Activated T-cell treated with anti-CD3 and anti-CD28 coated beads, Interleukin-2, amount 50 U/mL, for 1 hour (primary cell): ENCODE data around the gene UBE2G1.

Experiments used
- DNase-seq: peaks from one replicate; pipeline ENCODE4 v3.0.0-alpha.2; 2020

UBE2G1 gene

DNA sequence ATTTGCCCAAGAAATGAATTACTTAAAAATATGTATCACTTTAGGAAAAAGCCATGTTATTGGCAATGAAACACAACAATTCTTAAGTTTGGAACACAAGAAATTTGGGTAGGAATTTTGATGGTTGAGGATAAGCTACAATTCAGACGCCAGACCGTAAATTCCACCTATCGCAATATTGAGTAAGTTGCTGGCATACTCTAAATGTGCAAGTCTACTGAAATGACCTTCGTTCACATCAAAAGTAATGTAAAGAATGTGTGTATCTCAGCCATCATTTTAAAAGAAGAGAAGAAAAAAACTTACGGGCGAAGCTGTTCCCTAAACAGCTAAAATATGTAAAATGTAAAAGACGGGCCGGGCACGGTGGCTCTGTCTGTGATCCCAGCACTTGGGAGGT, 33.4 kb downstream of the UBE2G1 start:
- no peak for DNase-seq

GRCh38 chr17:4332296-4332970, 34.0 kb downstream of the UBE2G1 start:
- no peak for DNase-seq

DNA sequence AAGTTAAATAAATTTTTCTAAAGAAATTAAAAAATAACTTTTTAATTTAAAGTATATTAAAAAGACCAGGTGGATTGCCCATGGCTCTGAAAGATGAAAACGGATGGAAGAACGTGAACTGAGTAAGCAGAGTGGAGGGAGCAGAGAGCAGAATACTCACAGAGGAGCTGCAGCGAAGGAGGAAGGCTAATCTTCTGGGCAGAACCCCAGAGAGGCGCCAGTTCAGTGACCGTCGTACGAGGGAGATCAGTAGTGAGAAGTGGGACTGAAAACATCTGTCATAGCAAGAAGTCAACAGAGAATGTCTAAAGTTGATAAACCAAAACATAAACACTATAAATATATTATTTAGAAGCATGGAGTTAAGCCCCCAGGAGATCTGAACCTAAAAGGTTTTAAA, 34.9 kb downstream of the UBE2G1 start:
- DNase-seq: no peak

DNA sequence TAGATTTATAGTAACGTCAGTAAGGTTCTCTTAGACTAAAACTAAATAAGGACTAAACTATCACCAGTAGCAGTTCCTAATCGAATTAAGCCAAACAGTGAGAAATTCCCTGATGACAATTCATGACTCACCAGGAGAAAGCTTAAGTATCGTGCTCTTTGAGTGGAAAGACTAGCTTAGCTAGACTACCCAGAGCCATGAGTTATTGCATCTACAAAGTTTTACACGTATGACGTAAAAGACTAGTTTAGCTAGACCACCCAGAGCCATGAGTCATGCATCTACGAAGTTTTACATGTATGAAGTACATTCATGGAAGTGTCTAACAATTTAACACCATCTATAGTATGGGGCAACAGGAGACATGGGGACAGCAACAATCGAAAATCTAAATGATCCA, 36.6 kb downstream of the UBE2G1 start:
- DNase-seq: no peak

DNA sequence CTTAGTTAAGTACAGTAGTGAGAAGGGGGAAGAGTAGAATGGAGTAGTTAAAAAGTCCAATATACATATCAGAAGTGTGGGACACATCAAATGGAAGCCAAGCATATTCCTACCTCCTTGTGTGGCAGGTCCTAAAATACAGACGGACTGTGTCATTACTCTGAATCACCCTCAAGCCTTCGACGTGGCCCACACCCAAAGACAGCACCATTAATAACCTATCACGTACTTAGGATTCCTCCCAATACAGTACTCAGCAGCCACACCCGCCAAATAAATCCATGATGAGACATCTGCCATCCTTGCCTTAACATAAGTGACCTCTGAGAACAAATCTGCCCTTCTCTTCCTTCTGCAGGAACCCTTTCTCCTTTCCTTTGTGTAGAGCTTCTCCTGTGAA, 38.9 kb downstream of the UBE2G1 start:
- DNase-seq: no peak

GRCh38 chr17:4326608-4327007, 39.9 kb downstream of the UBE2G1 start:
- no peak for DNase-seq

GRCh38 chr17:4326112-4326511, 40.4 kb downstream of the UBE2G1 start:
- DNase-seq: no peak

DNA sequence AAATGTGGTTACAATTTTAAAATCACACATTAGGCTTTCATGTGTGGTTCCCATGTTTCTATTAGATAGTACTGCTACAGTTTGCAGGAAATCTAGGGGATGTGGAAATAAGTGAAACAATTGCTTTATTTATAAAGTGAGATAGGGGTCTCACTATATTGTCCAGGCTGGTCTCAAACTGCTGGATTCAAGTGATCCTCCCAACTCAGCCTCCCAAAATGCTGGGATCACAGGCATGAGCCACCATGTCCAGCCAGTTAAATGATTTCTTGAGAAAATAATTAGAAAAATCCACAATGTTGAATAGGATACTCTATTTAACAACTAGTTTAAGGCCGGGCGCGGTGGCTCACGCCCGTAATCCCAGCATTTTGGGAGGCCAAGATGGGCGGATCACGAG, 42.0 kb downstream of the UBE2G1 start:
- DNase-seq: no peak

DNA sequence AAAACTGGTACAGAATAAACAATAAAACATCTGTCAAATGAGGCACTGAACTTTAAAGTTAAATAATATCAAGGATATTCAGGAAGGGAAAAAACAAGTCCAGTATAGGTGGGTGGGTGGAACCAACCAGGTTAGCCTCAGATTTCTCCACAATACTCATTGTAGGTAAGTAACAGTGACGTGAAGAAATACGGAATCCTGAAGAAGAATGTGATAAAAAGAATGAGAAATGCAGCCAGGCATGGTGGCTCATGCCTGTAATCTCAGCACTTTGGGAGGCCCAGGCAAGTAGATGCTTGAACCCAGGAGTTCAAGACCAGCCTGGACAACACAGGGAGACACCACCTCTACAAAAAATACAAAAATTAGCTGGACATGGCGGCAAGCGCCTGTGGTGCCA, 47.3 kb downstream of the UBE2G1 start:
- DNase-seq: no peak

DNA sequence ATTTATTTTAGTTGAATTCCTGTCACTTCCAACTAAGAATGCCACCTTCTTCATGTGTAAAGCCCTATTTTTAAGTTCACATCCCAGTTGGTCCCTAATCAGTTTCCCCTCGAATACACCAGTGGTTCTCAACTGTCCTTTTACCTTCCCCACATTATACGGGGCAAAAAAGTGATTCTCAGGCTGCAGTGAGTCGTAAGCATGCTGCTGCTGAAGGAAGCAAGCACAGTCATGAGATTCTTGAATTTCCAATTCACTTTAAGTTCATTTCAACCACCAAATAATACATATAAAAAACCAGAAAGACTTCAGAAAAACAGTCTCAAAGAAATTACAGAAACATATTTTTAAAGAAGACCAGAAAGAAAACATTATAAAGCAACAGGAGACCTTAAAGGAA, 47.9 kb downstream of the UBE2G1 start:
- no peak for DNase-seq

DNA sequence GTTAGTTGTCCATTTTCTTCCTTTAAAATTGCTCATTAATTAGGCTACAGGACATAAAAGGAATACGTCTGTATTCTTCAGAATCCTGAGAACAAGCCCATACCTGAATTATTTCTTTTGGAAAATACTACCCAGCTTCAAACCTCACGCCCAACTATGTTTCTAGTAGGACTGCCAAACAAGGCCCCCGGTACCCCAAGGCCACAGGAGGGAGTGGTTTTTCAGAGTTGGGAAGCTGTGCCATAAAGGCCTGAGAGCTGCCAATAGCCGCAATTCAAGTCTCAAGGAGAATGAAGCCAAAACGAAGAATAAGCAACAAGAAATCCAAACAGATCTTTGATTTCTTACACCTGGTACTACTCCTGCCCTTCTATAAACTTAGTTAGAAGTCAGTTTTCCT, 48.3 kb downstream of the UBE2G1 start:
- DNase-seq: no peak

GRCh38 chr17:4317610-4318009, 48.9 kb downstream of the UBE2G1 start:
- no peak for DNase-seq

DNA sequence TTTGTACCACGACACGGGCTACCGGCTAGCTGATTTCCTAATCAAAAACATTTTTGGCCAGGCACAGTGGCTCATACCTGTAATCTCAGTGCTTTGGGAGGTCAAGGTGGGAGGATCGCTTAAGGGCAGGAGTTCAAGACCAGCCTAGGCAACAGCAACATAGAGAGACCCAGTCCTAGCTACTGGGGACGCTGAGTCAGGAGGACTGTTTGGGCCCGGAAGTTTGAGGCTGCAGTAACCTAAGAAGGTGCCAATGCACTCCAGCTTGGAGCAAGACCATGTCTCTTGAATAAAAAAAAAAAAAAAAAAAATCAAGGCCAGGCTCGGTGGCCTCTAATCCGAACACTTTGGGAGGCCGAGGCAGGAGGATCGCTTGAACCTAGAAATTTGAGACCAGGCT, 49.8 kb downstream of the UBE2G1 start:
- no peak for DNase-seq

- DNase-seq: no peak
These were observed 51.9 kb downstream of the UBE2G1 start for GRCh38 chr17:4314618-4315017.

DNA sequence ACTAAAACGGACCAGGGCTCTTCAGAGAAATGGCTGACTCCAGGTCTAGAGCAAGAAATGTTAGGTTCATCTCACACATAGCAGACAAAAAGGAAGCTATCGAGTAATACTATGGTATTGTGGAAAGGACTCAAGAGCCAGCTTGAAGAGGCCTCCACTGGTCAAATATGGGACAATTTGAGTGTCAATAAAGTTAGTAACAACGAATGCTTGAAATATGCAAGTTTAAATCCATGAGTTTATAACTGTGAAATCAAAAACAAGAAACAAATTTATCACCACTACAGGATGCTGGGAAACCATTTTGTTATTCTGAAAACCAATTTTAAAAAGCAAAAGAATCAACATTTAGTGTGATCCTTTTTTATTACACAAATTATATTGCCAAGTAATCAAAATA, 52.3 kb downstream of the UBE2G1 start:
- DNase-seq: no peak

DNA sequence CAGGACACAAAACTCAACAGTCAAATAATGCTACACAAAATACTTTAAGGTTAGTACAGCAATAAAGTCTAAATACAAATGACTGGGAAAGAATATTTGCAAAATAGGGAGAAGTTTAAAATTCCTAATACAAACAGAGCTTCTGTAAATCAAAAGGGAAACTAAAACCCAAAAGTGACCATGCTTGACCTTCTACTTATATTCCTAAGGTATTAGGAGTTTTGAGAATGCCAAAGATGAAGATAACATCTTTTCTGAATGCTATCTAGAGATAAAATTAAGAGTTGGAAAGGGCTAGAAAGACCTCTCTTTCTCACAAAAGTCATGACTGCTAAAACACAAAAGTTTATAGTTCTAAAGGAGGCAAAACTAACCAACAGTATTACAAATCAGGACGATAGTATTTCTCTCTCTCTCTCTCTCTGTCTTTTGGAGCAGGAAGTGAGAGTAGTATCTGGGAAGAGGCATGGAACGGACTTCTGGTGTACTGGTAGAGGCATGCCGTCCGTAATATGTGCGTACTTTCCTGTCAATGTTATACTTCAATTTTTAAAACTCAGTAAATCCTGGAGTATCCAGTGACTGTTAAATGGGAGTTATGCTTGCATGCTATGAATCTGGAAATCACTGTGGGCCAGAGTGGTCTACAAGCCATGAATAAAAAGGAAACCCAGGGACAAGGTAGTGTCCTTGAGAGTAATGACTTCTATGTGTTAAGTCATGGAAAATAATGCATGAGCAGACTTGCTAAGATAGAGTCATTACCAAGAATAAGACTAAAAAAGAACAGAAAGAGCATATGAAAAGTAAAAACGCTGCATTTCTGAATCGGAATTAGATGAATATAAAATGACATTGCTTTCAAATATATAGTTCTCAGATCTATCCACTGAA, 53.0 kb downstream of the UBE2G1 start:
- no peak for DNase-seq

GRCh38 chr17:4310354-4311060, 56.0 kb downstream of the UBE2G1 start:
- DNase-seq: no peak

GRCh38 chr17:4309897-4310296, 56.6 kb downstream of the UBE2G1 start:
- no peak for DNase-seq

- DNase-seq: no peak
These were observed 59.1 kb downstream of the UBE2G1 start for GRCh38 chr17:4307179-4307930.

DNA sequence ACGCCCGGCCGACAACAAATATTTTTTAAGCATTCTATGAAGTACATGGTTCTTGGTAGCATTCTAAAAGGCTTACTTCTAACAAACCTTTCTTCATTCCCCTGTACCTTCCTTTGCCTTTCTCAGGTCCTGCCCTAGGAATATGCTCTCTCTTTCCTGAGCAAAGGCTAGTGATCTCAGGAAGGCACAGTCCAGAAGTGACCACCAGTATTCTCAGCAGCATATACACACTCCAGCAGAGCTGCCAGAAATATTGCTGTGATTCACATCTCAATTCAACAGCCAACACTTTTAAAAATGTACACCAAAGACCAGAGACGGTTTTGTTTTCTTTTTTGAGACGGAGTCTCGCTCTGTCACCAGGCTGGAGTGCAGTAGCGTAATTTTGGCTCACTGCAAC, 61.3 kb downstream of the UBE2G1 start:
- no peak for DNase-seq

- no peak for DNase-seq
These were observed 62.0 kb downstream of the UBE2G1 start for GRCh38 chr17:4304417-4305027.

GRCh38 chr17:4301066-4301465, 65.4 kb downstream of the UBE2G1 start:
- no peak for DNase-seq

DNA sequence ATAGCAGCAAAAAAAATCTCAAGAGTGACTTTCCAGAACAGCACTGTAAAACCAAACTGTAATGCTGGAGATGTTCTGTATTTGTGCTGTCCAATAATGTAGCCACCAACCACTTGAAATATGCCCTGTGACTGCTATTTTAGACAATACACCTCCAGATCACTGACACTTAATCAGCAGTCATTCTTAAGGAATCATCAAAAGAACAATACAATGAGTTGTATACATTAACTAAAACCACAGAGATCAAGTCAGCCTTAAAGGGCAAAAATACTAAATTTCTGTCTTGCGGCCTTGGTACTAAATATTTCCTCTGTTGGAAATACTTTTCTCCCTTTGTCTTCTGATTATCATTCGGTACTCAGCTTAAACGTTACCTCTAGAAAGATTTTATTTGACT, 69.1 kb downstream of the UBE2G1 start:
- DNase-seq: no peak
